Heart left ventricle (tissue), 16 donors: ENCODE measurements around the gene CDH26. TPM values are rescaled to one million over a fixed set of nuclear protein-coding genes. Genes with fewer than 3 reads are reported as not detected.

Experiments
- ATAC-seq, 4 donors: fragments of 200-7000 bp; cut with Tn5 transposase; one replicate each; pipeline ENCODE4 v1.9.1; 2020 to 2022; ENCODE audit warnings: moderate library complexity in 4 of 4, mild to moderate bottlenecking in 3 of 4, moderate number of reproducible peaks in 1 of 4
- DNase-seq, 5 donors: peaks; one replicate each; pipeline ENCODE4 v3.0.0-alpha.2; 2020
- H3K27ac ChIP-seq, 12 donors: fragments of 200-600 bp; sonication (generic) in 4 of 12; one replicate each; pipeline versions ENCODE4 v1.5.0 to v1.8.0; 2016 to 2022; ENCODE audit warnings: mild to moderate bottlenecking in 2 of 12
- H3K27me3 ChIP-seq, 9 donors: fragments of 200-600 bp; sonication (generic) in 2 of 9; one replicate each; pipeline versions ENCODE4 v1.5.1 to v1.8.0; 2016 to 2022; ENCODE audit warnings: mild to moderate bottlenecking in 3 of 9
- H3K36me3 ChIP-seq, 9 donors: fragments of 200-600 bp; sonication (generic) in 2 of 9; one replicate each; pipeline versions ENCODE4 v1.5.0 to v1.8.0; 2018 to 2022; ENCODE audit warnings: mild to moderate bottlenecking in 2 of 9
- H3K4me1 ChIP-seq, 12 donors: fragments of 200-600 bp; sonication (generic) in 4 of 12; one replicate each; pipeline versions ENCODE4 v1.5.0 to v1.8.0; 2016 to 2022; ENCODE audit warnings: mild to moderate bottlenecking in 3 of 12
- H3K4me3 ChIP-seq, 12 donors: fragments of 200-600 bp; sonication (generic) in 4 of 12; one replicate each; pipeline versions ENCODE4 v1.5.0 to v1.8.0; 2017 to 2022; ENCODE audit warnings: mild to moderate bottlenecking in 9 of 12, moderate library complexity in 4 of 12
- H3K9me3 ChIP-seq, 12 donors: fragments of 200-600 bp; sonication (generic) in 4 of 12; one replicate each; pipeline versions ENCODE4 v1.5.0 to v1.8.0; 2016 to 2022; ENCODE audit warnings: mild to moderate bottlenecking in 1 of 12
- CTCF ChIP-seq, 12 donors: fragments of 200-600 bp; sonication (generic) in 4 of 12; IDR thresholded peaks; one replicate each; pipeline versions ENCODE4 v1.5.0 to v1.8.0; 2018 to 2022; ENCODE audit warnings: antibody characterized with exemption in 12 of 12, mild to moderate bottlenecking in 5 of 12
- POLR2A ChIP-seq, 2 donors: fragments of 450-650 bp; IDR thresholded peaks; one replicate each; pipeline ENCODE4 v1.6.1; 2017; ENCODE audit warnings: antibody characterized with exemption in 2 of 2, mild to moderate bottlenecking in 2 of 2, moderate library complexity in 2 of 2
- WGBS, 4 donors: extraction: QIAGEN DNeasy Blood & Tissue Kit in 2 of 4; methylation state at CpG; one replicate each; pipeline versions ENCODE4 v1.1.5 to v1.1.7; 2013 to 2018; 5-methylcytosine and 5-hydroxymethylcytosine counted together
- intact Hi-C, 10 donors: fragments of 100-400 bp; cut with DNase I; formaldehyde crosslinking; loops; one replicate each; pipeline versions ENCODE4 v1.11.1 to v1.14.2; 2022
- polyA plus RNA-seq, 2 donors: library from polyadenylated mRNA; stranded (reverse); fragments of 200-250 nt; gene quantifications; one replicate each; pipeline ENCODE4 v1.2.3, GENCODE V29; 2013
- total RNA-seq, 9 donors: library from RNA; depleted of rRNA in 2 of 9; stranded (reverse); fragments of >200 nt in 2 of 9; fragmentation: NEBNext Ultra II Directional in 3 of 9; extraction: Animal tissue kit (Norgen Biotek cat#: 25700) in 3 of 9; gene quantifications; one replicate each; pipeline versions ENCODE4 v1.1.0 to v1.2.4, GENCODE V29; 2016 to 2023
- donor health status: ischemic (EF 13 %, LVEDD 7.1; RV severe dilation, severe dysfunction).
- donor health status: healthy with polysubstance abuse.
- donor health status: DM: no; HTN: yes; CAD: no.
- donor health status: DM: no; HTN: no; CAD: no.
- donor health status: ischemic (EF 25% LVEDD 6.9; RV normal size, moderate dysfunction).
- donor health status: ischemic (EF 25% LVEDD 5.7; RV mildly dilated, moderate dysfunction).
- donor health status: healthy.
- donor health status: DM: yes; HTN: yes; CAD: no.
- donor health status: ischemic (EF 35%, LVEDD 5.7; RV mildly dilated, moderate dysfunction).
- donor health status: nonischemic (EF 11% LVEDD 7.7; RV severe dilation, severe dysfunction).
- donor health status: DM: yes; HTN: yes; CAD: no.
- donor health status: PGD.
- donor health status: ischemic (EF 29% LVEDD 5.4; RV normal size, mild dysfunction).
- donor health status: nonischemic (EF 23%, LVEDD 6.1; RV moderate dilation, normal function).

CDH26 gene
- total and polyA plus RNA-seq, 11 donors: 0.30 to 2.0 (median 0.98) TPM

DNA sequence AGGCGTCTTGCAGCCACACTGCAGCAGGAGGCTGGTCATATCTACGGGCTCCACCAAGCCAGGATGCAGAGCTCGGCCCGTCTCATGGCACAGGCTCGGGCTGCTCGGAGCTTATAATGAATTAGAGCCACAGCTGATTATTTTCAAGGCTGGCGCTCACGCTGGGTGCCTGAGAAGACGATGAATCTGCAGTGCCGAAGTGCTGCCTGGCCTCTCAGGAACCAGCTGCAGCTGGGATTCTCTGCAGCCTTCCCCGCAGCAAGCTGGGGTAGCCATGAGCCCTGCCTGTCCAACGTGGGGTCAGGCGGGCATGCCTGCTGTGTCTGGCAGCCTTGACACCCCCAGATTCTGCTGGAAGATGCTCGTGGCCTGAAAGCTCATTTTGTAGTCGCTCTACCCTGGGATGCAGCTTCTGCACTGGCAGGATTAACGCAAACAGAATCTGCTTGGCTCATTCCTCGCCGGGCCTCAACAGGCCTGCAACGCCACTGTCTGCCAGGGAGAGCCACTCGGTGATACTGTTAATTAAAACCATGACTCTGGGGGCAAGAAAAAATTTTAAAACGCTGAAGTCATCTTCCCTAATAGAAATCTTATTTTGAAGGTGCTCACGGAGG, 104.3 kb downstream of the CDH26 start:
- Histone ChIP-seq H3K4me1 (peaks cover 0 to 50% (median 14%) of the 10 kb centered on the region in 12 donors), H3K27me3 (no peaks in the 10 kb centered on the region), H3K9me3 (no peaks in the 10 kb centered on the region), H3K36me3 (no peaks in the 10 kb centered on the region), H3K4me3 (peak overlapping the region in 2 of 12 donors; percentile 18 to 32), H3K27ac (peak overlapping the region in 3 of 12 donors; percentile 26 to 52 (median 48))
- WGBS, 4 donors: 75 to 80% (median 77%) methylated on average over 18 to 22 of the region's 22 CpGs
- intact Hi-C loops: no loop called here
- DNase-seq (no peak), ATAC-seq (no peak)
- TF ChIP-seq POLR2A (IDR thresholded peaks at IDR 0.05) (no peak), CTCF (IDR thresholded peaks at IDR 0.05) (no peak)

DNA sequence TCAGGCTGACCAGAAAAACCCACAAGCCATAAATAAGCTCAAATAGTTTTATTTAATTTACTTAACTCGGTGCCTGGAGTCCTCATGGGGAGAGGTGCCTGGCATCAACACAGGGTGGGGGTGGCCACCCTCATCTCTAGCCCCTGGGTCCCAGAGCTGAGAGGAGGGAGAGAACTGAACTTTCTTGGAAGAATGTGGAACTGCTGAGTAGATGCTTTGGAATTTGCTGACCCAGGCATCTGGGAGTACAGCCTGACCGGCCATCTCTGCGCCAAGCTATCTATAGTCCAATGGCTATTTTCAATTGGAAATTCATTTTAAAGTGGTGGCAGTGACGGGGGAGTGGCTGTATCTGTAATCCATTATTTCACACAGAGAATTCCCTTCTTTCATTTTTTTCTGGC, 104.8 kb downstream of the CDH26 start:
- Histone ChIP-seq H3K9me3 (no peaks in the 10 kb centered on the region), H3K27me3 (no peaks in the 10 kb centered on the region), H3K4me1 (peaks cover 0 to 45% (median 9%) of the 10 kb centered on the region in 12 donors), H3K4me3 (peak overlapping the region in 1 of 12 donors; percentile 18), H3K36me3 (no peaks in the 10 kb centered on the region), H3K27ac (peak overlapping the region in 3 of 12 donors; percentile 26 to 52 (median 48))
- 63 to 79% (median 67%) methylated on average over 4 of the region's 4 CpGs for WGBS, 4 donors
- ATAC-seq: peak in 1 of 4 donors; percentile 25
- intact Hi-C loops: no loop called here
- no peak for DNase-seq
- TF ChIP-seq CTCF (IDR thresholded peaks at IDR 0.05) (no peak), POLR2A (IDR thresholded peaks at IDR 0.05) (no peak)

- intact Hi-C loops: no loop called here
- H3K27me3 ChIP-seq: no peaks in the 10 kb centered on the region
- H3K9me3 ChIP-seq: no peaks in the 10 kb centered on the region
- DNase-seq (no peak), ATAC-seq (no peak)
- peaks cover 0 to 37% (median 4%) of the 10 kb centered on the region in 12 donors for H3K4me1 ChIP-seq
- H3K27ac ChIP-seq: peak overlapping the region in 2 of 12 donors; percentile 43 to 48
- whole genome bisulfite sequencing, 4 donors: 60 to 86% (median 75%) methylated on average over 3 of the region's 3 CpGs
- TF ChIP-seq POLR2A (IDR thresholded peaks at IDR 0.05): no peak
- no peak for TF ChIP-seq CTCF (IDR thresholded peaks at IDR 0.05)
- H3K4me3 ChIP-seq: no peak overlapping the region
- H3K36me3 ChIP-seq: no peaks in the 10 kb centered on the region
Observed at GRCh38 chr20:60063739-60064380, 105.6 kb downstream of the CDH26 start.

Other genes with a start within 250 kb of the CDH26 start
- gene SYCP2, start 24.8 kb upstream of the CDH26 start, total RNA-seq: 1 to 10 TPM in 7 of 9 donors, under 1 TPM in 2; 0.59 to 2.6 (median 1.1) TPM
- 1 to 10 TPM in 1 of 2 donors, under 1 TPM in 1; 0.71 to 1.6 TPM for gene SYCP2, start 24.8 kb upstream of the CDH26 start, polyA plus RNA-seq
- gene PPP1R3D, start 18.1 kb upstream of the CDH26 start, total RNA-seq: 10 to 100 TPM in 8 of 9 donors, 1 to 10 TPM in 1; 9.1 to 14.7 (median 12.7) TPM
- gene PPP1R3D, start 18.1 kb upstream of the CDH26 start, polyA plus RNA-seq: 1 to 10 TPM; 5.6 to 5.8 TPM
- gene FAM217B, start 18.0 kb upstream of the CDH26 start, total RNA-seq: 10 to 100 TPM; 16.7 to 38.0 (median 26.4) TPM
- gene FAM217B, start 18.0 kb upstream of the CDH26 start, polyA plus RNA-seq: 1 to 10 TPM; 5.8 to 6.3 TPM